ENCODE data around the gene HIBCH.

DNA sequence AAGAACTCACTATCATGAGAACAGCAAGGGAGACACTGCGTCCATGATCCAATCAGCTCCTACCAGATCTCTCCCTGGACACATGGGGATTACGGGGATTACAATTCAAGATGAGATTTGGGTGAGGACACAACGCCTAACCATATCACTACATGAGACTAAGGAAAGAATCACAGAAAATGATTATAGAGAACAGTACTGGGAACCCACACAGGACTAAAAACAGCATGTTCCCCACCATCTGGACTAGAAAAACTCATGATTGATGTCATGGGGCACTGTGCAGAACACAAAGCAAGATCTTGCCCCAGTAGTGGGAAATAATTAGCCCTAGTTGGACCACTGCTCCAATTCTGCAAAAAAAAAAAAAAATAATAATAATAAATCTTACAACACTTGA lies 63.5 kb downstream of the HIBCH start:
- TF ChIP-seq YY1 (IDR thresholded peaks at IDR 0.05; ENCODE audit: low read depth) (no peak), EP300 (IDR thresholded peaks at IDR 0.05; ENCODE audit: borderline replicate concordance in 1 of 2, low read depth in 1 of 2, low read length in 1 of 2) (no peak), SMC3 (IDR thresholded peaks at IDR 0.05; ENCODE audit: low read depth, low read length) (no peak), RAD21 (IDR thresholded peaks at IDR 0.05; ENCODE audit: low read length) (no peak), MAX (IDR thresholded peaks at IDR 0.05; ENCODE audit: low read depth) (no peak)
- TF ChIP-seq, protein P1, sequence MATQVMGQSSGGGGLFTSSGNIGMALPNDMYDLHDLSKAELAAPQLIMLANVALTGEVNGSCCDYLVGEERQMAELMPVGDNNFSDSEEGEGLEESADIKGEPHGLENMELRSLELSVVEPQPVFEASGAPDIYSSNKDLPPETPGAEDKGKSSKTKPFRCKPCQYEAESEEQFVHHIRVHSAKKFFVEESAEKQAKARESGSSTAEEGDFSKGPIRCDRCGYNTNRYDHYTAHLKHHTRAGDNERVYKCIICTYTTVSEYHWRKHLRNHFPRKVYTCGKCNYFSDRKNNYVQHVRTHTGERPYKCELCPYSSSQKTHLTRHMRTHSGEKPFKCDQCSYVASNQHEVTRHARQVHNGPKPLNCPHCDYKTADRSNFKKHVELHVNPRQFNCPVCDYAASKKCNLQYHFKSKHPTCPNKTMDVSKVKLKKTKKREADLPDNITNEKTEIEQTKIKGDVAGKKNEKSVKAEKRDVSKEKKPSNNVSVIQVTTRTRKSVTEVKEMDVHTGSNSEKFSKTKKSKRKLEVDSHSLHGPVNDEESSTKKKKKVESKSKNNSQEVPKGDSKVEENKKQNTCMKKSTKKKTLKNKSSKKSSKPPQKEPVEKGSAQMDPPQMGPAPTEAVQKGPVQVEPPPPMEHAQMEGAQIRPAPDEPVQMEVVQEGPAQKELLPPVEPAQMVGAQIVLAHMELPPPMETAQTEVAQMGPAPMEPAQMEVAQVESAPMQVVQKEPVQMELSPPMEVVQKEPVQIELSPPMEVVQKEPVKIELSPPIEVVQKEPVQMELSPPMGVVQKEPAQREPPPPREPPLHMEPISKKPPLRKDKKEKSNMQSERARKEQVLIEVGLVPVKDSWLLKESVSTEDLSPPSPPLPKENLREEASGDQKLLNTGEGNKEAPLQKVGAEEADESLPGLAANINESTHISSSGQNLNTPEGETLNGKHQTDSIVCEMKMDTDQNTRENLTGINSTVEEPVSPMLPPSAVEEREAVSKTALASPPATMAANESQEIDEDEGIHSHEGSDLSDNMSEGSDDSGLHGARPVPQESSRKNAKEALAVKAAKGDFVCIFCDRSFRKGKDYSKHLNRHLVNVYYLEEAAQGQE (IDR thresholded peaks at IDR 0.05; ENCODE audit: low read depth, low read length): no peak
- TF ChIP-seq, protein P2, sequence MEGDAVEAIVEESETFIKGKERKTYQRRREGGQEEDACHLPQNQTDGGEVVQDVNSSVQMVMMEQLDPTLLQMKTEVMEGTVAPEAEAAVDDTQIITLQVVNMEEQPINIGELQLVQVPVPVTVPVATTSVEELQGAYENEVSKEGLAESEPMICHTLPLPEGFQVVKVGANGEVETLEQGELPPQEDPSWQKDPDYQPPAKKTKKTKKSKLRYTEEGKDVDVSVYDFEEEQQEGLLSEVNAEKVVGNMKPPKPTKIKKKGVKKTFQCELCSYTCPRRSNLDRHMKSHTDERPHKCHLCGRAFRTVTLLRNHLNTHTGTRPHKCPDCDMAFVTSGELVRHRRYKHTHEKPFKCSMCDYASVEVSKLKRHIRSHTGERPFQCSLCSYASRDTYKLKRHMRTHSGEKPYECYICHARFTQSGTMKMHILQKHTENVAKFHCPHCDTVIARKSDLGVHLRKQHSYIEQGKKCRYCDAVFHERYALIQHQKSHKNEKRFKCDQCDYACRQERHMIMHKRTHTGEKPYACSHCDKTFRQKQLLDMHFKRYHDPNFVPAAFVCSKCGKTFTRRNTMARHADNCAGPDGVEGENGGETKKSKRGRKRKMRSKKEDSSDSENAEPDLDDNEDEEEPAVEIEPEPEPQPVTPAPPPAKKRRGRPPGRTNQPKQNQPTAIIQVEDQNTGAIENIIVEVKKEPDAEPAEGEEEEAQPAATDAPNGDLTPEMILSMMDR (IDR thresholded peaks at IDR 0.05): no peak
- TF ChIP-seq, protein P3, sequence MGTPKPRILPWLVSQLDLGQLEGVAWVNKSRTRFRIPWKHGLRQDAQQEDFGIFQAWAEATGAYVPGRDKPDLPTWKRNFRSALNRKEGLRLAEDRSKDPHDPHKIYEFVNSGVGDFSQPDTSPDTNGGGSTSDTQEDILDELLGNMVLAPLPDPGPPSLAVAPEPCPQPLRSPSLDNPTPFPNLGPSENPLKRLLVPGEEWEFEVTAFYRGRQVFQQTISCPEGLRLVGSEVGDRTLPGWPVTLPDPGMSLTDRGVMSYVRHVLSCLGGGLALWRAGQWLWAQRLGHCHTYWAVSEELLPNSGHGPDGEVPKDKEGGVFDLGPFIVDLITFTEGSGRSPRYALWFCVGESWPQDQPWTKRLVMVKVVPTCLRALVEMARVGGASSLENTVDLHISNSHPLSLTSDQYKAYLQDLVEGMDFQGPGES (IDR thresholded peaks at IDR 0.05; ENCODE audit: low read depth, low read length): no peak

All from SK-N-SH (cell line).